Epithelial cell of esophagus (primary cell): ENCODE results near the gene GPR62.

Experiments
- DNase-seq: peaks from one replicate; pipeline ENCODE4 v3.0.0; 2010; ENCODE audit warnings: low read depth
- H3K4me3 ChIP-seq: 2 replicates; pipeline ENCODE4 v1.5.1; 2011; ENCODE audit warnings: mild to moderate bottlenecking, low read length, control low read depth
- CTCF ChIP-seq: IDR thresholded peaks from 2 replicates; pipeline ENCODE4 v1.5.1; 2011; ENCODE audit warnings: low read depth, mild to moderate bottlenecking, low read length, control low read depth, inconsistent platforms; ENCODE audit not compliant: insufficient read depth; ENCODE audit errors: missing control alignments

Gene GPR62

GRCh38 chr3:51944451-51945021 is 10.6 kb upstream of the GPR62 start:
- H3K4me3 ChIP-seq = no peak overlapping the region
- DNase-seq = no peak
- no peak for TF ChIP-seq CTCF

- H3K4me3 ChIP-seq = no peak overlapping the region
- no peak for DNase-seq
- no peak for TF ChIP-seq CTCF
Observed at GRCh38 chr3:51945031-51945840, 9.9 kb upstream of the GPR62 start.

- DNase-seq = no peak
Observed at GRCh38 chr3:51945926-51946705, 9.1 kb upstream of the GPR62 start.

GRCh38 chr3:51946796-51947195 is 8.4 kb upstream of the GPR62 start:
- no peak overlapping the region for H3K4me3 ChIP-seq
- no peak for TF ChIP-seq CTCF
- no peak for DNase-seq

More at GRCh38 chr3:51945926-51946705, 9.1 kb upstream of the GPR62 start:
- TF ChIP-seq CTCF = no peak
- H3K4me3 ChIP-seq = no peak overlapping the region

- H3K4me3 ChIP-seq = no peak overlapping the region
- DNase-seq = no peak
- TF ChIP-seq CTCF = no peak
Observed at GRCh38 chr3:51947215-51947900, 7.8 kb upstream of the GPR62 start.

- TF ChIP-seq CTCF = no peak
- no peak for DNase-seq
- no peak overlapping the region for H3K4me3 ChIP-seq
Observed at GRCh38 chr3:51948016-51948580, 7.1 kb upstream of the GPR62 start.
